Head of caudate nucleus (tissue), 42 donors: Measurements from ENCODE around the gene OSTN.
"Not testable (repeated sequence)": the region's sequence is repeated elsewhere in the genome, so short reads cannot be mapped to it uniquely, and the experiment has no call there.

ENCODE experiments used
- DNase-seq, 42 donors: peaks; one replicate each; pipeline versions ENCODE4 v3.0.0 to v3.0.0-alpha.2; 2020 to 2021; ENCODE audit warnings: mixed read lengths in 7 of 42
- intact Hi-C: fragments of 100-400 bp; cut with DNase I; formaldehyde crosslinking; loops from one replicate; pipeline ENCODE4 v1.15.0; 2022

Gene OSTN, protein sequence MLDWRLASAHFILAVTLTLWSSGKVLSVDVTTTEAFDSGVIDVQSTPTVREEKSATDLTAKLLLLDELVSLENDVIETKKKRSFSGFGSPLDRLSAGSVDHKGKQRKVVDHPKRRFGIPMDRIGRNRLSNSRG

GRCh38 chr3:191198932-191199331, at the start of gene OSTN:
OSTN (plus strand) TSS chr3:191199241; CDS start chr3:191212533, 13,292 bp downstream.
- DNase-seq, result no peak
- intact Hi-C loops, result no loop called here

DNA sequence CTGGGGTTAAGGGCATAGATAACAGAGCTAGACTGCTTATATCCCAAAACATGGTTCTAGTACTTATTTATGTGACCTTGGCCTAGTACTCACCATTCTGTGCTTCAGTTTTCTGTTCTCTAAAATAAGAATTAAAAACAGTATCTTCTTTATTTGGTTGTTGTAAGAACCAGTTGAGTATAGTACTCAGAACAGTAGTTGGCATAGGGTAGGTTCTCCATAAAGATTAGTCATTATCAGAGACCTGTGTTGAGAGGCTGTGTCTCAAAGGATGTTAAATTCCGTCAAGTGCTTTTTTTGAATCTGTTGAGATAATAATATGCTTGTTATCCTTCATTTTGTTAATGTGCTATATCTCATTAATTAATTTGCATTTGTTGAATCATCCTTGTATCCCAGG, 47.4 kb upstream of the OSTN start:
- no peak for DNase-seq

GRCh38 chr3:191154827-191155226, 44.2 kb upstream of the OSTN start:
- intact Hi-C loops, result no loop called here
- no peak for DNase-seq

More for the DNA sequence above, 47.4 kb upstream of the OSTN start:
- intact Hi-C loops, result no loop called here

DNA sequence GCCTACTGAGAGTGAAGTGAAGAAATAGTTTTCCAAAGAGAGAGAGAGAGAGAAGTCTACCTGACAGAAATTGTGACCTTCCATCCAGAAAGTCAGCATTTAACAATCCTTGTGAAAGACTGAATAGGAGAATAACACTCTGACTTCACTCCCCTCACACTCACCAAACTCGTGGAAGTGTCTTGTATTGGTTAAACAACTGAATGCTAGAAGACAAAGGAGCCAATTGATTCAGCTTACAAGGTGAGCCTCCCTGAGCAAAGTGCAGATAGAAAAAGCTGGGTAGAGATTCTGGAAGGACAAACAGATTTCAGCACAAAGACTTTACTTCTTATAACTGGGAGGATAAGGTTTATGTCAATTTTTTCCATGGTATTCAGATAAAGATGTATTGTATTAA, 40.8 kb upstream of the OSTN start:
- intact Hi-C loops, result no loop called here
- no peak for DNase-seq

DNA sequence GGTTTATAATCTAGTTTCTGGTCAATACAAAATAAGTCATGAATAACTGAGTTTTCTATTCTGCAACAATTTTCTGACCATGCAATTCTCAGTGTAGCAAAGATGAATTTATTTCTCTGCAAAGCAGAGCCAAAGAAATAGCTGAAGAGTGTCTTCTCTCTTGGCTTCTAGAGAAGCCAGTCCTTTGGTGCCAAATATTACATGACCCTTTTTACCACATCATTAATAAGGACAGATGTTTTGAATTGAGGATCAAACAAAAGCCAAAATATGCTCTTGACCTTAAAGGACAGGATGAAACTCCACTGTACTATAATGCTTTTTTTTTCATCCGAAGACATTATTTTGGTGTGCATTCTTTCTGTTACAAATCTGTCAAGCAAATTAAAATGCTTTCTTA, 40.2 kb upstream of the OSTN start:
- intact Hi-C loops, result no loop called here
- no peak for DNase-seq

GRCh38 chr3:191165802-191166201, 33.2 kb upstream of the OSTN start:
- intact Hi-C loops, result no loop called here

GRCh38 chr3:191166368-191166767, 32.7 kb upstream of the OSTN start:
- intact Hi-C loops, result no loop called here

More at GRCh38 chr3:191165802-191166201, 33.2 kb upstream of the OSTN start:
- DNase-seq, result no peak

DNA sequence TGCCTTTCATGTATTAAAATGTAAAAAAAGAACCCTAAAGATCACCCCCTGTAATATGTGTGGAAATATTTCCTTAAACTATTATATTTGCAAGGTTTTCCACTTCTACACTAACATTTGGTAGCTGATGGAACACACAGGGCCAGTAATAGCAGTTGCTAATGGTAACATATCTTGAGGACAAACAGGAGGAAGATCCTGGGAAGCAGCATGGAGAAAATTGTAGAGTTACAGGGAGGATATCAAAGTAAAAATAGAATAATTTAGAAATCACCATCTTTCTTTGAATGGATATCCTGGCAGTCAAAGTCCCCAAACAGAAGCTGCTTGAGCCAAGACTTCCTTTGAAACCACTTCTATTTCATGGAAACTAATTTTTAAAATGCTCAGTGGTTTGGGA, 29.5 kb upstream of the OSTN start:
- DNase-seq, result no peak
- intact Hi-C loops, result no loop called here

More at GRCh38 chr3:191166368-191166767, 32.7 kb upstream of the OSTN start:
- DNase-seq, result no peak

DNA sequence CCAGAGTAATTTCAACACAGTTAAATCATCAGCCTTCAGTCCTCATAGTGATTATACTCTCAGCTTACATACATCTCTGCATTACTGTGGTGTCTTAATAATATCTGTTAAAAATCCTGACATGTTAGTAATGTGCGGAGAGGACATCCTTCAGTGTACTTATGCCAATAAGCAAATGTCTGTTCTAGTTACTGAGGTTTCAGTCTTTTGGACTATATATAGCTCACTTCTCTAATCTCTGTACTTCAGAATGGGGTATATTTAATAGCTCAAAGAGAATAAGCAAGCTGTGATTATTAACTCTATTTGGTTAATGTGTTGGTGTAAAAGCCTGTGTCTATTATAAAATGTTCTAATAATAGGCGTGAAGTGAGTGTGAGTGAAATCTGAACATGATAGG, 28.9 kb upstream of the OSTN start:
- intact Hi-C loops, result no loop called here
- no peak for DNase-seq

- intact Hi-C loops, result no loop called here
- DNase-seq, result no peak
These were observed 23.9 kb upstream of the OSTN start for GRCh38 chr3:191175102-191175501.

DNA sequence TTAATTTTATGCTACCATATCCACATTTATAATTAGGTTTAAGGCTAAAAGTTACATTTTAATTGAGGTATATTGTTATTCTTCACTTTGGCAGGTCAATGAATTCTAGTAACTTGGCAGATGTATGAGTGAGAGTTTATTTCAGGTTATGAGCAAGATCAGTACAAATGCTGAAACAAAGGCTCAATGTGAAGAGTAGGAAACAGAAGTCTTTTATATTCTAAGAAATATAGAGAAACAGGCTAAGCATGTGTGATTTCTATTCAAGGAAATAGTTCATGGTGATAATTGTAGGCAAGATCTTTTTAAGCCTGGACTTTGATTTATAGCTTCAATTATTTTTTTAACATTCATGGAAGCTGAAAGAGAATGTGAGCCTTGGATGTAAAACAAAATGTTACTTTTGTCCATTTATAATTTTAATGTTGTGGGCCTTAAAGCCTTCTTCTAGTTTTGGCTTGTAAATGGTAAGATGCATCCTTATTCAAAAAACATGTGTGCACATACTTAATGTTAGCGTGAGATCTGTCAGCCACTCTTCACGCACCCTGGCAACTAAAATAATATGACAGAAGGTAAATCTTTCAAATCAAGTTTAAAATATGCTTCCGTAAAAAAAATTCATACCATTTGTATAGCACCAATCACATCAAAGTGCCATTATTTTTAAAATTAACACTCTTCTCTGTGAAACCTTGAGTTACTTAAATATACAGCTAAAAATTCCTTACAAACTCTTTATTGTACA, 22.8 kb upstream of the OSTN start:
- intact Hi-C loops, result no loop called here
- DNase-seq, result no peak

DNA sequence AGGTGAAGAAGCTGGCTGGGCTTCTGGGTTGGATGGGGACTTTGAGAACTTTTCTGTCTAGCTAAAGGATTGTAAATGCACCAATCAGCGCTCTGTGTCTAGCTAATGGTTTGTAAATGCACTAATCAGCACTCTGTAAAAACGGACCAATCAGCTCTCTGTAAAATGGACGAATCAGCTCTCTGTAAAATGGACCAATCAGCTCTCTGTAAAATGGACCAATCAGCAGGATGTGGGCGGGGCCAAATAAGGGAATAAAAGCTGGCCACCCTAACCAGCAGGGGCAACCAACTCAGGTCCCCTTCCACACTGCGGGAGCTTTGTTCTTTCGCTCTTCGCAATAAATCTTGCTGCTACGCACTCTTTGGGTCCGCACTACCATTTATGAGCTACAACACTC, 13.7 kb upstream of the OSTN start:
- intact Hi-C loops, DNase-seq: not testable (repeated sequence)

- intact Hi-C loops, result not testable (repeated sequence)
These were observed 10.8 kb upstream of the OSTN start for GRCh38 chr3:191188246-191188645.

DNA sequence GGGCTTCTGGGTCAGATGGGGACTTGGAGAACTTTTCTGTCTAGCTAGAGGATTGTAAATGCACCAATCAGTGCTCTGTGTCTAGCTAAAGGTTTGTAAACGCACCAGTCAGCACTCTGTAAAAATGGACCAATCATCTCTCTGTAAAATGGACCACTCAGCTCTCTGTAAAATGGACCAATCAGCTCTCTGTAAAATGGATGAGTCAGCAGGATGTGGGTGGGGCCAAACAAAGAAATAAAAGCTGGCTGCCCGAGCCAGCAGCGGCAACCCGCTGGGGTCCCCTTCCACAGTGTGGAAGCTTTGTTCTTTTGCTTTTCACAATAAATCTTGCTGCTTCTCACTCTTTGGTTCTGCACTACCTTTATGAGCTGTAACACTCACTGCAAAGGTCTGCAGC, 6.8 kb upstream of the OSTN start:
- DNase-seq, intact Hi-C loops: not testable (repeated sequence)

More at GRCh38 chr3:191188246-191188645, 10.8 kb upstream of the OSTN start:
- DNase-seq, result not testable (repeated sequence)

GRCh38 chr3:191192941-191193340, 6.1 kb upstream of the OSTN start:
- intact Hi-C loops, result no loop called here
- DNase-seq, result no peak

DNA sequence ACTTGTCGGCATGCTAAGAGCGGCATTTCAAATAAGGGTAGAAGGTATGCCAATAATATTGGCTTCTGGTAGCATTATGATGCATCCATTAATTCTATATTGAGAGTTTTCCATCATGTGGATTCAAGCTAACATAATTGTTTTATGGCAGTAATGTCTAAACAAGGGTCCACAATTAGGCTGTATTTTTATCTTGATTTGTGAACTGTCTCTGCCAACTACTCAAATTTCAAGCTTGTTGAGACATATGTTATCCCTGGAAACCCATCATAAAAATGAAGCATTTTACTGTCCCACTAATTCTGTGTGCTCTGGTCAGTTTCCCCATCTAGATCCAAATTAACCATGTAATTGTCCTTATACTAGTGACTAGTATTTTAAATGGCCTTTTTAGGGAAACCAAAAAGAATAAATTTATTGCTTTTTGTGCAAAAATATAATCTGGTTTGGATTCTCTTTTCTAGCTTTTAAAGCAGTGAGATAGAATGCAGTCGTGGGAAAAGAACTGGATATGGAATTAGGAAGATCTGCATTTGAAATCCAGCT, 1.2 kb upstream of the OSTN start:
- DNase-seq, result no peak
- intact Hi-C loops, result no loop called here

DNA sequence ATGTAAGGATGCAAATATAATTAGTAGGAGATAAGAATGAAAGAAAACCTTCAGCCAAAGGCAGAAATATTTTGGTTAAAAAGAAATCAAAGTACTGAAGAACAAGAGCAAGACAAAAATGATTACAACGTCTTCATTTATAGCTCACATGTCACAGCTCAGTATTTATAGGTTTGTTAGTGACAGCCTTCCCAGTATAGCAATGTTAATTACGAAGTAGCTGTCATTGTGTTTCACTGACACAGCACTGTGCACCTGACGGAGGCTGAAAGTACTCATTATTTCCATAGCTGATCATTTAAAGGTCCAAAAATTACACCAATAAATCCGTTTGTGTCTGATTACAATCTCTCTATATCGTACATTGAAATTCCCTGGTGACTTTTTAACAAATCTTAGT, 561 bp upstream of the OSTN start:
- intact Hi-C loops, result no loop called here
- no peak for DNase-seq

GRCh38 chr3:191210032-191210431, 11.0 kb downstream of the OSTN start:
- intact Hi-C loops, result no loop called here
- no peak for DNase-seq

GRCh38 chr3:191216510-191216909, 17.5 kb downstream of the OSTN start:
- no peak for DNase-seq
- intact Hi-C loops, result no loop called here

DNA sequence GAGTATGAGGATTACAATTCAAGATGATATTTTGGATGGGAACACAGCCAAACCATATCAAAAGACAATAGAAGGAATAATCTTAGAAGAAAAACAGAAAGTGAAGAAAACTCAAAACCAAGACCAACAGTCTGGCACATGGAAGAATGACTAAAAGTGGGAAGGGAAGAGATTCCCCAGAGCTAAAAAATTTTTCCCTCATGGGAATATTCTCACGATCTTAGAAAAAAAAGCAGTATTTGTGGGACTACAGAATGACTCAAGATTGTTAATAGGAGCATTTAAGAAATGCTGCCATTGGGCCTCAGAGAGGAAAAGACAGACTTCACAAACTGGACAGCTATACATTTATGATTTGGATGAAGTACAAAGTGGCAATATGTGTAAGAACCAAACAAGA, 18.3 kb downstream of the OSTN start:
- DNase-seq, result no peak
- intact Hi-C loops, result no loop called here

- intact Hi-C loops, result no loop called here
- no peak for DNase-seq
These were observed 21.9 kb downstream of the OSTN start for GRCh38 chr3:191220908-191221307.
